NCI-H526 treated with DMSO at 0.1 percent for 48 hours (cell line): ENCODE results near the gene PHKA1.
A peak's percentile ranks its signal among the peaks of the same experiment; 100 is the strongest.
"Not testable (repeated sequence)": the region's sequence is repeated elsewhere in the genome, so short reads cannot be mapped to it uniquely, and the experiment has no call there.

Experiments
- DNase-seq: peaks from one replicate; lab custom pipeline; 2025; lab: John Stamatoyannopoulos, UW

The PHKA1 gene

GRCh38 chrX:72572248-72573157, 141.6 kb downstream of the PHKA1 start, which contains the start of gene HDAC8:
Gene HDAC8, minus strand, starts transcription at chrX:72572843. Its CDS starts 82 bp downstream, at chrX:72572761.
- DNase-seq: peak; percentile 85

- no peak for DNase-seq
Measured at GRCh38 chrX:72569786-72570185, 144.3 kb downstream of the PHKA1 start.

DNA sequence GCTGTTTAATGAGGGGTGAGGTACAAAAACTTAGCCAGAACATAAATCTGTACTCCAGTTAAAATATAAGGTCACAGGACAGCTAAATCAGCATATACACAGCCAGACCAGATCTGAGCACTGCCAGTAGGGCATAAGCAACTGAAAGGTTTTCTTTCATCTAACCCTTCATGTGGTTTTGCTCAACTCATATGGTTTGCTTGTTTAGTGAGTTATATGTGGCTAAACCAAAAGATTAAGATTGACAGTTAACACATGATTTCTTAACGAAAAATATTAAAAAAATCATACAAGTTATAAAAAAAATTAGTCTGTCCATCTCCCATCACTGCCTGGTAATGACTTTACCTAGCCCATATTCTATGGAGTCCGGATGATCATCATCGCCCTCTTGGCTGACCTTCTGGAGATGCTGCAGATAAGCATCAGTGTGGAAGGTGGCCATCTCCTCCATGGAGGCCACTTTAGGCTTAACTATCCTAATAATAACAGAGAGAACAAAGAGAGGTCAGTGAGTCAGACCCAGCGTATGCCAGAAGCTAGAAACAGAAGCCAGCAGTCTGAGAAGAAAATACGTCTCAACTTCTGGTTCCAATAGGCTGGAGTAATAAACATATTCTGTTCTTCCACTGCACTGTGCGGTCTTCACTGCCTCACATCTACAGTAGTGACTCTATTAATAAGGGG, 145.6 kb downstream of the PHKA1 start:
- no peak for DNase-seq

GRCh38 chrX:72566448-72566847, 147.7 kb downstream of the PHKA1 start:
- no peak for DNase-seq

- DNase-seq: not testable (repeated sequence)
Measured at GRCh38 chrX:72559655-72560054, 154.5 kb downstream of the PHKA1 start.

GRCh38 chrX:72554448-72555140, 159.5 kb downstream of the PHKA1 start:
- DNase-seq: no peak

DNA sequence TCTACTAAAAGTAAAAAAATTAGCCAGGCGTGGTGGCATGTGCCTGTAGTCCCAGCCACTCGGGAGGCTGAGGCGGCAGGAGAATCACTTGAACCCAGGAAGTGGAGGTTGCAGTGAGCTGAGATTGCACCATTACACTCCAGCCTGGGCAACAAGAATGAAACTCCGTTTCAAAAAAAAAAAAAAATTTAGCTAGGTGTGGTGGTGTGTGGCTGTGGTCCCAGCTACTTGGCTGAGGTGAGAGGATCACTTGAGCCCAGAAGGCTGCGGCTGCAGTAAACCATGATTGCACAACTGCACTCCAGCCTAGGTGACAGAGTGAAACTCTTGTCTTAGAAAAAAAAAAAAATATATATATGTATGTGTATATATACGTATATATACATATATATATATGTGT, 161.7 kb downstream of the PHKA1 start:
- DNase-seq: not testable (repeated sequence)

DNA sequence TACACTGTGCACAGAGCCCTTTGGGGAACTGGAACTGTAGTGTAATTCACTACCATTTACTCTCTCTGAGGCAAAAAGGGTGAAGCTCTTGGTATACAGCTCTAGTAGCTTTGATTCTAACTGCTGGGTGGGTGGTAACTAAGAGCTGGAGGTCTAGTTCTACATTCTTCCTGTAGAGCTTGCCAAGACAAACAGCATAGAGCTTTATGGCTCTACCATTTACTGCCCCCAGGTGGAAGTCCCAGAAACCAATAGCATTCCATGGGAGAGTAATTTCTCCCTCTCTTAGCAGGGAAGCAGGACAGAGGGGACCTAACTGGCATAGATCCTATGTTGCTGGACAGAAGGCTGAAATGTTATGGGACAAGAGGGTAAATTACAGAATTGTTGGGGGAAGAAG, 168.1 kb downstream of the PHKA1 start:
- DNase-seq: no peak

GRCh38 chrX:72540318-72540717, 173.8 kb downstream of the PHKA1 start:
- DNase-seq: peak; percentile 9

GRCh38 chrX:72539822-72540221, 174.3 kb downstream of the PHKA1 start:
- peak; percentile 12 for DNase-seq

- DNase-seq: no peak
Measured at GRCh38 chrX:72536542-72536941, 177.6 kb downstream of the PHKA1 start.

GRCh38 chrX:72532366-72532765, 181.7 kb downstream of the PHKA1 start:
- no peak for DNase-seq
